Cardiac muscle cell (in vitro differentiated cells and primary cell): Measurements from ENCODE around the gene RASGRP3. TPM values are rescaled to one million over a fixed set of nuclear protein-coding genes. Genes with fewer than 3 reads are reported as not detected.

ENCODE experiments used
- DNase-seq, 2 donors: peaks; one replicate each; pipeline versions ENCODE4 v3.0.0 to v3.0.0-alpha.2; 2010 to 2017; ENCODE audit warnings: low read depth in 1 of 2, low spot score in 1 of 2
- H3K27ac ChIP-seq: fragments of 200-600 bp; sonication (generic); 2 replicates; pipeline ENCODE4 v1.5.1; 2016
- H3K27me3 ChIP-seq: fragments of 200-600 bp; sonication (generic); 2 replicates; pipeline ENCODE4 v1.6.0; 2016; ENCODE audit warnings: control low read depth
- H3K36me3 ChIP-seq: fragments of 200-600 bp; sonication (generic); 2 replicates; pipeline ENCODE4 v1.5.1; 2016; ENCODE audit warnings: control low read depth
- H3K4me1 ChIP-seq: fragments of 200-600 bp; sonication (generic); 2 replicates; pipeline ENCODE4 v1.8.1; 2017; ENCODE audit warnings: low read depth, mild to moderate bottlenecking, mixed run types
- H3K4me3 ChIP-seq: fragments of 200-600 bp; sonication (generic); 2 replicates; pipeline ENCODE4 v1.5.1; 2016; ENCODE audit warnings: mild to moderate bottlenecking
- H3K9me3 ChIP-seq: fragments of 200-600 bp; sonication (generic); 2 replicates; pipeline ENCODE4 v1.5.1; 2017; ENCODE audit warnings: low read depth, mild to moderate bottlenecking, control low read depth
- polyA plus RNA-seq: library from polyadenylated mRNA; unstranded; fragments of >200 nt; fragmentation: Nextera tagmentation; extraction: Ambion mirVana; gene quantifications from 2 replicates; pipeline ENCODE4 v1.2.1, GENCODE V29; 2016
- total RNA-seq: library from RNA; depleted of rRNA; stranded (reverse); fragments of >200 nt; gene quantifications from 2 replicates; pipeline ENCODE4 v1.2.3, GENCODE V29; 2016
- TF ChIP-seq, protein P1 (sequence below): IDR thresholded peaks from 2 replicates; pipeline ENCODE4 v1.5.1; 2012; ENCODE audit warnings: low read depth, mild to moderate bottlenecking, low read length

The RASGRP3 gene
- total and polyA plus RNA-seq, 2 experiments from 2014 or later: 19.8 to 21.3 TPM

DNA sequence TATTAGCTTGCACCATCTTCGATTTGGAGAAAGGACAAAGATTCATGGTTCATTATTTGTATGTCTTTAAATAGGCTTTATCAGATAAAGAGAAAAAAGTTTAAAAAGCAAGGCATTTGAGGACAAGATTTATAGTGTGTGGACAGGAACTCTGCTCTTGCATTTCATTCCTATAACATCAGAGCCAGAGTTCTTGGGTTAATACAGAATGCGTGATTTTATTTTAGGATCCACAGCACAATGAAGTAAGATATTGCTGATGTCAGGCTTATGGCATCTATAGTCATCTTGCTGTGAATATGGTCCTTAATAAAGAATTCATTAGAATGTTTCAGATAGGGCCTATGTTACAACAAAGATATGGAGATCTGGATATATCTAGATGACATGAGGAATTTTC is 19.7 kb downstream of the RASGRP3 start:
- H3K36me3 ChIP-seq: no peaks in the 10 kb centered on the region
- no peaks in the 10 kb centered on the region for H3K4me1 ChIP-seq
- no peaks in the 10 kb centered on the region for H3K27me3 ChIP-seq
- DNase-seq: no peak
- H3K4me3 ChIP-seq: no peak overlapping the region
- no peak overlapping the region for H3K27ac ChIP-seq
- TF ChIP-seq, protein P1, sequence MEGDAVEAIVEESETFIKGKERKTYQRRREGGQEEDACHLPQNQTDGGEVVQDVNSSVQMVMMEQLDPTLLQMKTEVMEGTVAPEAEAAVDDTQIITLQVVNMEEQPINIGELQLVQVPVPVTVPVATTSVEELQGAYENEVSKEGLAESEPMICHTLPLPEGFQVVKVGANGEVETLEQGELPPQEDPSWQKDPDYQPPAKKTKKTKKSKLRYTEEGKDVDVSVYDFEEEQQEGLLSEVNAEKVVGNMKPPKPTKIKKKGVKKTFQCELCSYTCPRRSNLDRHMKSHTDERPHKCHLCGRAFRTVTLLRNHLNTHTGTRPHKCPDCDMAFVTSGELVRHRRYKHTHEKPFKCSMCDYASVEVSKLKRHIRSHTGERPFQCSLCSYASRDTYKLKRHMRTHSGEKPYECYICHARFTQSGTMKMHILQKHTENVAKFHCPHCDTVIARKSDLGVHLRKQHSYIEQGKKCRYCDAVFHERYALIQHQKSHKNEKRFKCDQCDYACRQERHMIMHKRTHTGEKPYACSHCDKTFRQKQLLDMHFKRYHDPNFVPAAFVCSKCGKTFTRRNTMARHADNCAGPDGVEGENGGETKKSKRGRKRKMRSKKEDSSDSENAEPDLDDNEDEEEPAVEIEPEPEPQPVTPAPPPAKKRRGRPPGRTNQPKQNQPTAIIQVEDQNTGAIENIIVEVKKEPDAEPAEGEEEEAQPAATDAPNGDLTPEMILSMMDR: no peak
- no peaks in the 10 kb centered on the region for H3K9me3 ChIP-seq

- TF ChIP-seq, protein P1: no peak
- Histone ChIP-seq H3K4me1 (no peaks in the 10 kb centered on the region), H3K4me3 (no peak overlapping the region), H3K27ac (no peak overlapping the region), H3K9me3 (no peaks in the 10 kb centered on the region), H3K27me3 (no peaks in the 10 kb centered on the region), H3K36me3 (no peaks in the 10 kb centered on the region)
- no peak for DNase-seq
Measured at GRCh38 chr2:33496726-33497125, 20.3 kb downstream of the RASGRP3 start.

DNA sequence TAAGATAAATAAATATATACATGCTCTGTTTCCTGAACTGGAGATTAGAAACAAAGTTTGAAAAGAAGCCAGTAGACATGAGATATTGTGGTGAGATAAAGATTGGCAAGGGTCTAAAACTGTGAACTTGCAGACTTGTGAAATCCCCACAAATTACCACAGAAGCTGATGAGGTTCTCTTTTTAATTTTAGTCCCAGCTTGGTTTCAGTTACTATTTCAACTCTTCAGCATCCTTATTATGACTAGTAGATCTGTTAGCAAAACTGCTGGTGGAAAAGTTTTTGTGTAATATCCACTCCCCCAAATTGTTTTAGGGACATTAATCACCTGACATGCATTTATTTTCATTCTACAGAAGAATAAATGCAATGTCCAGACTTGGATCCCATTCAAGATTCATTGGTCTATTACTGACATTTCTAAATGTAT is 20.8 kb downstream of the RASGRP3 start:
- peak in 1 of 2 donors; percentile 31 for DNase-seq
- H3K9me3 ChIP-seq: no peaks in the 10 kb centered on the region
- H3K4me3 ChIP-seq: no peak overlapping the region
- H3K27me3 ChIP-seq: no peaks in the 10 kb centered on the region
- H3K27ac ChIP-seq: no peak overlapping the region
- H3K36me3 ChIP-seq: no peaks in the 10 kb centered on the region
- H3K4me1 ChIP-seq: no peaks in the 10 kb centered on the region
- TF ChIP-seq, protein P1: no peak

- Histone ChIP-seq H3K4me1 (no peaks in the 10 kb centered on the region), H3K9me3 (no peaks in the 10 kb centered on the region), H3K4me3 (no peak overlapping the region), H3K36me3 (no peaks in the 10 kb centered on the region), H3K27ac (no peak overlapping the region), H3K27me3 (no peaks in the 10 kb centered on the region)
- no peak for DNase-seq
- TF ChIP-seq, protein P1: no peak
Measured at GRCh38 chr2:33498291-33498956, 22.0 kb downstream of the RASGRP3 start.

- Histone ChIP-seq H3K4me1 (no peaks in the 10 kb centered on the region), H3K4me3 (no peak overlapping the region), H3K9me3 (no peaks in the 10 kb centered on the region), H3K36me3 (no peaks in the 10 kb centered on the region), H3K27me3 (no peaks in the 10 kb centered on the region), H3K27ac (no peak overlapping the region)
- no peak for DNase-seq
- TF ChIP-seq, protein P1: no peak
Measured at GRCh38 chr2:33500177-33500576, 23.7 kb downstream of the RASGRP3 start.
